IMR-90 (cell line): ENCODE results near the gene KCNJ8. TPM values are rescaled to one million over a fixed set of nuclear protein-coding genes. Genes with fewer than 3 reads are reported as not detected.

ENCODE experiments used
- ATAC-seq: fragments of 200-7000 bp; cut with Tn5 transposase; 2 replicates; pipeline ENCODE4 v1.9.1; 2020; ENCODE audit warnings: low read depth, mild to moderate bottlenecking, moderate library complexity
- BruUV-seq: library from RNA; stranded (reverse); fragments of 400-500 nt; replicated peaks from 2 replicates; lab custom pipeline; 2021; lab: Mats Ljungman, UMichigan
- CTCF ChIA-PET: fragments of 300-600 bp; formaldehyde crosslinking; extraction: SDS; loops from one replicate; lab custom pipeline; 2021; ENCODE audit warnings: antibody characterized with exemption; lab: Yijun Ruan, JAX
- POLR2A ChIA-PET: fragments of 300-600 bp; sonication (Branson Sonifier 250); formaldehyde crosslinking; loops from one replicate; lab custom pipeline; 2022; ENCODE audit warnings: antibody characterized with exemption; ENCODE audit not compliant: unreplicated experiment; lab: Charles Lee
- DNase-seq: peaks from one replicate; pipeline ENCODE4 v3.0.0; 2013
- H2AFZ ChIP-seq: replicated peaks from 2 replicates; pipeline ENCODE3; 2013; ENCODE audit warnings: low read length, mild to moderate bottlenecking; ENCODE audit not compliant: poor library complexity
- H2AK5ac ChIP-seq: 2 replicates; pipeline ENCODE4 v1.6.1; 2013; ENCODE audit warnings: low read depth, low read length, inconsistent platforms
- H2AK9ac ChIP-seq: replicated peaks from 2 replicates; pipeline ENCODE3; 2013; ENCODE audit warnings: mild to moderate bottlenecking, low read depth, low read length, moderate library complexity; ENCODE audit not compliant: poor library complexity
- H2BK120ac ChIP-seq: 2 replicates; pipeline ENCODE4 v1.6.1; 2013; ENCODE audit warnings: low read depth, low read length, inconsistent platforms
- H2BK15ac ChIP-seq: 3 replicates; pipeline ENCODE4 v1.6.1; 2013; ENCODE audit warnings: low read depth, low read length, inconsistent platforms
- H2BK20ac ChIP-seq: 2 replicates; pipeline ENCODE4 v1.6.1; 2013; ENCODE audit warnings: low read depth, mild to moderate bottlenecking, inconsistent platforms, low read length, moderate library complexity
- H2BK5ac ChIP-seq: 2 replicates; pipeline ENCODE4 v1.6.1; 2013; ENCODE audit warnings: mild to moderate bottlenecking, low read depth, low read length, inconsistent platforms; ENCODE audit not compliant: poor library complexity, severe bottlenecking
- H3K14ac ChIP-seq: replicated peaks from 2 replicates; pipeline ENCODE4 v1.6.1; 2013; ENCODE audit warnings: low read depth, low read length, inconsistent platforms
- H3K18ac ChIP-seq: 2 replicates; pipeline ENCODE4 v1.6.1; 2013; ENCODE audit warnings: low read depth, low read length, control low read depth
- H3K23ac ChIP-seq: 2 replicates; pipeline ENCODE4 v1.6.1; 2013; ENCODE audit warnings: low read depth, low read length, inconsistent platforms
- H3K27ac ChIP-seq: 2 replicates; pipeline ENCODE4 v1.5.1; 2013; ENCODE audit warnings: mild to moderate bottlenecking, control low read depth, low read length; ENCODE audit not compliant: insufficient read depth
- H3K27me3 ChIP-seq: 2 replicates; pipeline ENCODE4 v1.6.1; 2013; ENCODE audit warnings: low read length; ENCODE audit not compliant: control insufficient read depth, insufficient read depth
- H3K36me3 ChIP-seq: 2 replicates; pipeline ENCODE4 v1.6.1; 2013; ENCODE audit warnings: low read length, mixed read lengths; ENCODE audit not compliant: control insufficient read depth, insufficient read depth
- H3K4ac ChIP-seq: 2 replicates; pipeline ENCODE4 v1.6.1; 2013; ENCODE audit warnings: low read depth, low read length, inconsistent platforms
- H3K4me1 ChIP-seq: 2 replicates; pipeline ENCODE4 v1.6.1; 2013; ENCODE audit warnings: low read length, mixed read lengths; ENCODE audit not compliant: control insufficient read depth, insufficient read depth
- H3K4me2 ChIP-seq: 2 replicates; pipeline ENCODE4 v1.6.1; 2013; ENCODE audit warnings: low read depth, mild to moderate bottlenecking, control low read depth, low read length, moderate library complexity
- H3K4me3 ChIP-seq: 2 replicates; pipeline ENCODE4 v1.5.1; 2013; ENCODE audit warnings: low read depth, mild to moderate bottlenecking, control low read depth, low read length, moderate library complexity; ENCODE audit not compliant: insufficient read depth
- H3K56ac ChIP-seq: 2 replicates; pipeline ENCODE4 v1.6.1; 2013; ENCODE audit warnings: low read length, inconsistent platforms; ENCODE audit not compliant: insufficient read depth; ENCODE audit errors: extremely low read depth
- H3K79me1 ChIP-seq, 2 experiments: 2 replicates each; pipeline ENCODE4 v1.6.1; 2013; ENCODE audit warnings: low read length in 2 of 2, inconsistent platforms in 1 of 2, low read depth in 1 of 2
- H3K9ac ChIP-seq: 2 replicates; pipeline ENCODE4 v1.6.1; 2013; ENCODE audit warnings: low read depth, low read length, control low read depth
- H3K9me1 ChIP-seq: 2 replicates; pipeline ENCODE4 v1.6.1; 2013; ENCODE audit warnings: low read length, inconsistent platforms; ENCODE audit not compliant: insufficient read depth
- H3K9me3 ChIP-seq: 2 replicates; pipeline ENCODE4 v1.6.1; 2013; ENCODE audit warnings: low read length; ENCODE audit not compliant: control insufficient read depth, insufficient read depth
- H4K20me1 ChIP-seq: 2 replicates; pipeline ENCODE4 v1.6.1; 2013; ENCODE audit warnings: low read length, inconsistent platforms; ENCODE audit not compliant: insufficient read depth
- H4K5ac ChIP-seq: 2 replicates; pipeline ENCODE4 v1.6.1; 2013; ENCODE audit warnings: mild to moderate bottlenecking, low read depth, low read length, control low read depth
- H4K8ac ChIP-seq, 2 experiments: 2 replicates each; pipeline ENCODE4 v1.6.1; 2013; ENCODE audit warnings: low read depth in 2 of 2, low read length in 2 of 2, control low read depth in 1 of 2, inconsistent platforms in 1 of 2
- H4K91ac ChIP-seq: 2 replicates; pipeline ENCODE4 v1.6.1; 2013; ENCODE audit warnings: low read depth, low read length, inconsistent platforms; ENCODE audit not compliant: insufficient read depth
- BHLHE40 ChIP-seq: fragments of 150-350 bp; IDR thresholded peaks from 2 replicates; pipeline ENCODE4 v1.6.1; 2016; ENCODE audit warnings: mild to moderate bottlenecking, low read depth, low read length
- CEBPB ChIP-seq: IDR thresholded peaks from 2 replicates; pipeline ENCODE4 v1.6.1; 2012; ENCODE audit warnings: low read depth, low read length, improper control_type of control experiment
- CHD1 ChIP-seq: IDR thresholded peaks from 2 replicates; pipeline ENCODE4 v1.6.1; 2012; ENCODE audit warnings: low read depth, low read length, improper control_type of control experiment
- ELK1 ChIP-seq: fragments of 150-350 bp; IDR thresholded peaks from 2 replicates; pipeline ENCODE4 v1.6.1; 2016; ENCODE audit warnings: low read depth, mild to moderate bottlenecking, low read length, moderate library complexity, borderline replicate concordance
- FOS ChIP-seq: fragments of 150-350 bp; IDR thresholded peaks from 2 replicates; pipeline ENCODE4 v1.6.1; 2016; ENCODE audit warnings: low read depth, low read length
- MAFK ChIP-seq: IDR thresholded peaks from 2 replicates; pipeline ENCODE4 v1.6.1; 2012; ENCODE audit warnings: low read depth, low read length, improper control_type of control experiment
- MAZ ChIP-seq: IDR thresholded peaks from 2 replicates; pipeline ENCODE4 v1.6.1; 2012; ENCODE audit warnings: low read depth, mild to moderate bottlenecking, low read length, improper control_type of control experiment, moderate library complexity, borderline replicate concordance
- MXI1 ChIP-seq: IDR thresholded peaks from 2 replicates; pipeline ENCODE4 v1.6.1; 2012; ENCODE audit warnings: low read depth, mild to moderate bottlenecking, low read length, moderate library complexity, borderline replicate concordance
- NFE2L2 ChIP-seq: fragments of 150-350 bp; IDR thresholded peaks from 2 replicates; pipeline ENCODE4 v1.6.1; 2016; ENCODE audit warnings: low read depth, mild to moderate bottlenecking, low read length
- POLR2A ChIP-seq: IDR thresholded peaks from 2 replicates; pipeline ENCODE4 v1.6.1; 2012; ENCODE audit warnings: mild to moderate bottlenecking, low read depth, low read length
- RAD21 ChIP-seq: IDR thresholded peaks from 2 replicates; pipeline ENCODE4 v1.6.1; 2012; ENCODE audit warnings: low read length, improper control_type of control experiment
- RCOR1 ChIP-seq: IDR thresholded peaks from 2 replicates; pipeline ENCODE4 v1.6.1; 2012; ENCODE audit warnings: mild to moderate bottlenecking, low read length, improper control_type of control experiment; ENCODE audit not compliant: insufficient replicate concordance
- RFX5 ChIP-seq: IDR thresholded peaks from 2 replicates; pipeline ENCODE4 v1.8.0; 2012; ENCODE audit warnings: low read depth, mild to moderate bottlenecking, low read length, moderate library complexity
- SMC3 ChIP-seq: fragments of 150-350 bp; IDR thresholded peaks from 2 replicates; pipeline ENCODE4 v1.6.1; 2016; ENCODE audit warnings: low read depth, mild to moderate bottlenecking, antibody characterized with exemption, low read length, moderate library complexity
- USF2 ChIP-seq: fragments of 150-350 bp; IDR thresholded peaks from 2 replicates; pipeline ENCODE4 v1.6.1; 2017; ENCODE audit warnings: mild to moderate bottlenecking, antibody characterized with exemption, low read length, low read depth
- WGBS, 2 experiments: methylation state at CpG; one replicate each; pipeline versions ENCODE4 v1.1.5 to v1.1.7; 2013; ENCODE audit warnings: missing lambda C conversion rate in 2 of 2; ENCODE audit not compliant: insufficient read length in 1 of 2; ENCODE audit errors: extremely low coverage in 2 of 2; 5-methylcytosine and 5-hydroxymethylcytosine counted together
- dilution Hi-C: fragments of 300-500 bp; cut with HindIII; formaldehyde crosslinking; loops from one replicate; pipeline ENCODE4 v1.14.3; 2018; ENCODE audit warnings: low sequenced_read_pairs; ENCODE audit not compliant: unreplicated experiment
- in situ Hi-C: fragments of 300-500 bp; cut with MboI; formaldehyde crosslinking; loops from 3 replicates; pipeline ENCODE4 v1.14.3; 2019; ENCODE audit warnings: low sequenced_read_pairs, inconsistent platforms, mixed read lengths
- intact Hi-C: fragments of 100-400 bp; cut with micrococcal nuclease; formaldehyde crosslinking; loops from 2 replicates; pipeline ENCODE4 v1.10.0; 2022
- polyA plus RNA-seq, 3 experiments: library from polyadenylated mRNA; depleted of rRNA; stranded (reverse); fragments of >200 nt; gene quantifications; 2 replicates each; pipeline ENCODE4 v1.2.3, GENCODE V29; 2012; ENCODE audit warnings: low replicate concordance in 1 of 3
- total RNA-seq: library from RNA; depleted of rRNA; stranded (reverse); fragments of >200 nt; gene quantifications from 2 replicates; pipeline ENCODE4 v1.2.3, GENCODE V29; 2012
- TF ChIP-seq, protein P1 (sequence below): conservative IDR thresholded peaks from 2 replicates; pipeline ENCODE4 v1.5.1; 2012; ENCODE audit warnings: mild to moderate bottlenecking, low read depth, low read length, improper control_type of control experiment

KCNJ8 gene
- total and polyA plus RNA-seq, 2 of the 4 experiments (the other 2 are of a cell fraction), result 8.0 to 15.8 TPM

DNA sequence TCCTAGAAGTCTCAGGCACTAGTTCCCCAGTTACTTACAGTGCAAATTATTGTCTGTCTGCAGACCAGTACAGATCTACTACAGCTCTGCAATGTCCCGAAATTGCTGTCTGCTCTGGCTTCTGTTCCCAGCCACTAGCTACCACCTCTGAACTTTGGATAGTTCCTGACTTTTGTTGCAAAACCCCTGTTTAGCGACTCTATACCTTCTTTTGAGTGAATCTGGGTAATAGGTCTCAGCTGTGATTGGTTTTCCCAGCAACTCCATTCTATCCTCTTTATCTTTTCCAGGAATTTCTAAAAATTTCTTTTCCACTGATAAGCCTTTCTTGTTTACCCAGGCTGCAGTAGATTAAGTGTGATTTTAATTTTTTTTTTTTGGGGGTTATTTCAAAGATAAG is 16.8 kb downstream of the KCNJ8 start:
- no peak for ATAC-seq
- DNase-seq, result no peak
- Histone ChIP-seq H3K4me3 (no peak overlapping the region), H4K91ac (no peak overlapping the region), H3K9ac (no peak overlapping the region), H3K36me3 (no peaks in the 10 kb centered on the region), H3K9me1 (no peaks in the 10 kb centered on the region), H3K18ac (no peak overlapping the region), H3K4me2 (no peak overlapping the region), H2BK15ac (no peak overlapping the region), H3K56ac (no peak overlapping the region), H4K5ac (no peak overlapping the region), H3K79me1 (no peaks in the 10 kb centered on the region), H3K4ac (no peak overlapping the region), H3K4me1 (no peaks in the 10 kb centered on the region), H3K27ac (no peak overlapping the region), H2BK120ac (no peak overlapping the region), H4K8ac (no peak overlapping the region), H3K9me3 (no peaks in the 10 kb centered on the region), H3K14ac (no peak overlapping the region), H3K23ac (no peak overlapping the region), H2AK5ac (no peak overlapping the region), H2AFZ (no peak overlapping the region), H4K20me1 (no peaks in the 10 kb centered on the region), H2BK5ac (no peak overlapping the region), H2BK20ac (no peak overlapping the region), H2AK9ac (no peak overlapping the region), H3K27me3 (no peaks in the 10 kb centered on the region)
- intact Hi-C loops (no loop called here), dilution Hi-C loops (no loop called here), in situ Hi-C loops (no loop called here)
- ChIA-PET POLR2A (interaction anchor here (0.5 kb wide), 1 partner anchor 21 kb away, joined by 3 read pairs; no protein-coding TSS in a partner anchor), CTCF (no interaction called here)
- 60% methylated on average over 1 of the region's 2 CpGs; no CpG with 5 or more reads in 1 of the 2 experiments for WGBS, 2 experiments
- TF ChIP-seq RFX5 (no peak), USF2 (no peak), CEBPB (no peak), POLR2A (no peak), MXI1 (no peak), CHD1 (no peak), RAD21 (no peak), MAZ (no peak), FOS (no peak), SMC3 (no peak), BHLHE40 (no peak), ELK1 (no peak), MAFK (no peak), NFE2L2 (no peak), RCOR1 (no peak)
- TF ChIP-seq, protein P1, sequence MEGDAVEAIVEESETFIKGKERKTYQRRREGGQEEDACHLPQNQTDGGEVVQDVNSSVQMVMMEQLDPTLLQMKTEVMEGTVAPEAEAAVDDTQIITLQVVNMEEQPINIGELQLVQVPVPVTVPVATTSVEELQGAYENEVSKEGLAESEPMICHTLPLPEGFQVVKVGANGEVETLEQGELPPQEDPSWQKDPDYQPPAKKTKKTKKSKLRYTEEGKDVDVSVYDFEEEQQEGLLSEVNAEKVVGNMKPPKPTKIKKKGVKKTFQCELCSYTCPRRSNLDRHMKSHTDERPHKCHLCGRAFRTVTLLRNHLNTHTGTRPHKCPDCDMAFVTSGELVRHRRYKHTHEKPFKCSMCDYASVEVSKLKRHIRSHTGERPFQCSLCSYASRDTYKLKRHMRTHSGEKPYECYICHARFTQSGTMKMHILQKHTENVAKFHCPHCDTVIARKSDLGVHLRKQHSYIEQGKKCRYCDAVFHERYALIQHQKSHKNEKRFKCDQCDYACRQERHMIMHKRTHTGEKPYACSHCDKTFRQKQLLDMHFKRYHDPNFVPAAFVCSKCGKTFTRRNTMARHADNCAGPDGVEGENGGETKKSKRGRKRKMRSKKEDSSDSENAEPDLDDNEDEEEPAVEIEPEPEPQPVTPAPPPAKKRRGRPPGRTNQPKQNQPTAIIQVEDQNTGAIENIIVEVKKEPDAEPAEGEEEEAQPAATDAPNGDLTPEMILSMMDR, result no peak
- BruUV-seq, result no TSS peak
